GM18870 (cell line): ENCODE data around the gene RAI14.
"Not testable (repeated sequence)": the region's sequence is repeated elsewhere in the genome, so short reads cannot be mapped to it uniquely, and the experiment has no call there.

Experiments
- ATAC-seq: cut with Tn5 transposase; IDR thresholded peaks from one replicate; pipeline ENCODE4 v1.9.1; 2021; ENCODE audit warnings: moderate library complexity; ENCODE audit not compliant: unreplicated experiment

RAI14 gene

GRCh38 chr5:34724741-34725140 lies 68.6 kb downstream of the RAI14 start:
- no peak for ATAC-seq

GRCh38 chr5:34727166-34727749 lies 71.1 kb downstream of the RAI14 start:
- ATAC-seq: not testable (repeated sequence)

- no peak for ATAC-seq
Observed at GRCh38 chr5:34728236-34728635, 72.1 kb downstream of the RAI14 start.

DNA sequence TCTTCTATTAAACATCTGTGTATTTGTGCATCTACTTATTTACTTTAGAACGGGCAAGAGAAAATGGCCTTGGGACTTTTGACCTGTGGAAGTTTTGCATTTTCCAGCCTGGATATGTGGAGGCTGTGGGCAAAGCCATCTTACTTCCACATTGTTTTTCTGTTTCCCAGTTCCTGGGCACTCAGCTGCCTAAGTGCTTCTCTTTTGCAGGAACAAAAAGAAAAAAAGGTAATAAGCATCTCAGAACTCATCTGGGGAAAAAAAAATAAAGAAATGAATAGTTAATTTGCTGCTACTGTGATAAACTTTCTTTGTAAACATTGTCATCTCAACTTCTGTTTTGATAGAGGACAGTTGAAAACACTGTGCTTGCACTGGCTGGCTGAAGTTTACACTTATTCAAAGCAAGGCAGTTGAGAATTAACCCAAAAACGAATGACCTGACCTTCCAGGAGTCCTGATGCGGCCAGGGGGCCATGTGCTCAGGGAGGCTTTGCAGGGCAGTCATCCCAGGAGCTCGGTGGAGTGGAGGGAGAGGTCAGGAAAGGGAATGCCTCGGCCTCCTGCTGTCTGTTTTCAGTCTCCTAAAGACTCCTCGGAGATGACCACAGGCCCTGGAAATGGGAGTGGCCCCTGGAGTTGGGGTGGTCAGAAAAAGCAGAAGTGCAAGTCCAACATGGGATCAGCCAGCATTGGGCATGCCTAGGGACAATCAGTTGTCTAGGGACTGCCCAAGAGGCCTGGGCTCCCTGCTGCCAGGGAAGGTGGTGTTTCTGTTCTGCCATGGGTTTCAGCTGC lies 75.5 kb downstream of the RAI14 start:
- no peak for ATAC-seq

DNA sequence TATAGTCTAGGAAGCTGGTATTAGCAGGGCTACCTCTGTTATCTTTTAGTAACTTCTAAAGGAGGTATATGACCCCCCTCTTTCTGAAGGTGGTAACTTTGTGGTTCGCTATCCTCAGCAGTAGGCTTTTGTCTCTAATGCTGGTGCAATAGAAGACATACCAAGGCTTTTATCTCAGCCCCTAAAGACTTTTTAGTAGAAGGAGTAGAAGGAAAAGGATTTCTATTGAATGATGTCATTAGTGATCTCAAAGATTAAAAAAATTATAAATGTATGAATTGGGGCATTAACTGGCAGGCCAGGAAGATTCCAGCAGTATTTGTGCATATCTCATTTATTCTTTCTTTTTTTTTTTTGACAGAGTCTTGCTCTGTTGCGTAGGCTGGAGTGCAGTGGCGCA lies 78.2 kb downstream of the RAI14 start:
- ATAC-seq: no peak

GRCh38 chr5:34735491-34736426 lies 79.6 kb downstream of the RAI14 start:
- no peak for ATAC-seq

DNA sequence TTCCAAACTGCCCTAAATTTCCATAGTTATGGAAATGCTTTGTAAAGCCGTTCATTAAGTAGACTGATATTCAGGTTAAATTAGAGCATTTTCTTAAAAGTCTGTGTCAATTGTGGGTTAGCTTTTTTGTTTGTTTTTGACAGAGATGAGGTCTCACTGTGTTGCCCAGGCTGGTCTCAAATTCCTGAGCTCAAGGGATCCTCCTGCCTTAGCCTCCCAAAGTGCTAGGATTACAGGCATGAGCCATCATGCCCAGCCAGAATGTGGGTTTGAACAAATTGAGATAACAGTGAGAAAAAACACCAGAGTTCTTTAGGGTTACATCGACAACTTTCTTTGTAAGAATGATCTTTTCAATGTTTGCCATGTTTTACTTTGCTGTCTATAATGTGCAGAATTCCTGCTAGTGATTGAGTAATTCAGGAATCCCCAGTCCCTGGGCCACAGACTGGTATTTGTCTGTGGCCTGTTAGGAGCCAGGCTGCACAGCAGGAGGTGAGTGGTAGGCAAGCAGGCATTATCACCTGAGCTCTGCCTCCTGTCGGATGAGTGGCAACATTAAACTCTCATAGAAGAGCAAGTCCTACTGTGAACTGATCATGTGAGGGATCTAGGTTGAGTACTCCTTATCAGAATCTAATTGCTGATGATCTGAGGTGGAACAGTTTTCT lies 80.5 kb downstream of the RAI14 start:
- no peak for ATAC-seq

DNA sequence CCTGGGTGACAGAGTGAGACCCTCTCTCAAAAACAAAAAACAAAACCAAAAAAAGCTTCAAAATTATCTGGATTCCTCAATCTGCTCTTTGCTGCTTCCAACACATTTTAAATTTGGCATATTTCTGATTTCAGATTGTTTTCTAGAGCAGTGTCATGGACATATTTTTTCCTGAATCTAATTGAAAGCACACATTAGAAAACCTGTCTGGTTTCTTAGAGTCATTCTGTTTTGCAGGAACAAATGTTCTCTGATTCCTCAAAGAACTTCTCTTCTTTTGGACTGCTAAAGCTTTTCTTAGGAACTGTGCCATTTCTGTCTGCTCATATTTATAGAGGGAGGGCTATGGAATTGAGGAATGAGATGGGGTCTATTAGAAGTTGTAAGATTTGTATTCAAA lies 81.6 kb downstream of the RAI14 start:
- no peak for ATAC-seq

DNA sequence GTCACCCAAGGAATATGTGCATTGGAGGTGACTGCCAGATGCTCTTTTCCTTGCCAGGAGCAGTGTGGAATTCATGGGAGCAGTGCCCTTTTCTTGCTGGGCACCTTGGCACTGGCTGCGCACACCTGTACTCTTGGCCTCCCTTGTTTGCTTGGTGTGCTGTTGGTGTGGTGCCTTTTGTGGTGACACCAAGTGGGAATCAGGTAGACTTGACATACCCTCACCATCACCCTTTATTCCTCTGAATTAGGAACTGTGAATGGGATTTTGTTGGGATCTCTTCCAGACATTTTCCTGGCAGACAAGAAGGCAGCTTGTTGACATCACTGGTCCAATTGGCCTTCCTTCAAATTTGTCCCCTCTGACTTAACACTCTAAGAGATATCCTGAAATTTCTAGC lies 82.3 kb downstream of the RAI14 start:
- no peak for ATAC-seq

DNA sequence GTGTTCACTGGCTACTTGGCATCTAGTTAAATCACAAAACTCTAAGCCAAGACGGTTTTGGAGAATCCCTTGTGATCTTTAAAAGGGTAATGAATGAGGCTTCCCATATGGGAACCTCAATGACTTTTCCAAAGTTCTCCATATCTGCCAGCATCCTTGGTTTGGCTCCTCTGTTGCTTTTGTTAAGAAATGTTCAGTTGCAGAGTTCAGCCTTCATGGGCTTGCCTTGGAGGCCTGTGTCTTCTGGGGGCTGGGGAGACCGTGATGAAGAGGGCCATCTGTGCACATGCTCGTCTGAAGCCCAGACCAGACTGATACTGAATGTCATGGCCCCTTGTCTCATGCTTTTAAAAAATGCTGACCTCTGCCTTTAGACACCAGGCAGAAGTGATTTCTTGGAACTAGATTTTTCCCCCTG lies 84.3 kb downstream of the RAI14 start:
- ATAC-seq: no peak

DNA sequence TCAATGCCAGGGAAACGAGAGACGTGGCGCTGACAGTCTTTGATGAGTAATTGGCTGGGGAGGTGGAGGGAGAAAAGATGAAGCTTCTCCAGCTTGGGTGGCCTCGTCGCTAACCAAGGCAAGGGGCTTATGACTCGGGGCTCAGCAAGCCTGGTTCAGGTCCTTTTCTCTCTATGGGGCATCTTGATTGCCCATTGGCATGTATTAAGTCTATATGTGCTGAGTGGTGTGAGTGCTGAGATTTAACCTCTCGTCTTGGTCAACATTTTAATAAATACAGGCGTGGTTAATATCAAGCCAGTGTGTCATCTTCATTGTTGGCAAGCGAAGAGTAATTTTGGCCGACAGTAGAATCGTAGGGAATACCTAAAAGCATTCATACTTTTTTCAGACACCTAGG lies 85.9 kb downstream of the RAI14 start:
- no peak for ATAC-seq

DNA sequence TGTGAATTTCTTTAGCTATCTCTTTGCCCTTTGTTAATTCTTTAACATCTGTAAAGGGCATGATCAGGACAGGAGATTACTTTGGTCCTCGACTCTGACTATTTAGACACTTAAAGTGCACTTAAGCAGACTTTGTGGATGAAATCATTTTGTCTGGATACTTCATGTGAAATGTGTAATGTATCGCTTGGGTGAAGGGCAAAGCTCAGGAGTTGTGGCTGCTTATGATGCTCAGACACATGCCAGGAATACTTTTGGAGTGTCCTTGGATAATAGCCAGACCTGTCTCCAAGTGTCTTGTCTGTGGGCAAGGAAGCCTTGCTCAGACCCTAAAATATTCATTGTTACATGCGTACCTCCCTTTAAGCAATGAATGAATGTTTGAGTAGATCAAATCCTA lies 87.8 kb downstream of the RAI14 start:
- ATAC-seq: no peak

DNA sequence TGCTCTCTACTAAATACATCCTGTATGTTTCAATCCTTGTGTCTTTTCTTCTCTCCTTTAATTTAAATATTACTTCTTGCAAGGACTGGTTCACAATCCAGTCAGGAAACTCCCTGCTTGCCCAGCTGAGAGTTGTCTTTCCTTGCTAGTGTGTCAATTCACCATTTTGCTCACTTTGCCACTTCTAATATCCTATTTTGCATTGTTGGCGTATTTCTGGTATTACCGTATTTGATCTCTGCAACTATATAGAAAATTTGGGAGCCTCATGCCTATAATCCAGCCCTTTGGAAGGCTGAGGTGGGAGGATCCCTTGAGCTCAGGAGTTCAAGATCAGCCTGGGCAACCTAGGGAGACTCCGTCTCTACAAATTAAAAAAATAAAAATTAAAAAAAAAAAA lies 92.3 kb downstream of the RAI14 start:
- no peak for ATAC-seq

GRCh38 chr5:34749431-34749873 lies 93.3 kb downstream of the RAI14 start:
- ATAC-seq: no peak

GRCh38 chr5:34750206-34750605 lies 94.1 kb downstream of the RAI14 start:
- no peak for ATAC-seq

DNA sequence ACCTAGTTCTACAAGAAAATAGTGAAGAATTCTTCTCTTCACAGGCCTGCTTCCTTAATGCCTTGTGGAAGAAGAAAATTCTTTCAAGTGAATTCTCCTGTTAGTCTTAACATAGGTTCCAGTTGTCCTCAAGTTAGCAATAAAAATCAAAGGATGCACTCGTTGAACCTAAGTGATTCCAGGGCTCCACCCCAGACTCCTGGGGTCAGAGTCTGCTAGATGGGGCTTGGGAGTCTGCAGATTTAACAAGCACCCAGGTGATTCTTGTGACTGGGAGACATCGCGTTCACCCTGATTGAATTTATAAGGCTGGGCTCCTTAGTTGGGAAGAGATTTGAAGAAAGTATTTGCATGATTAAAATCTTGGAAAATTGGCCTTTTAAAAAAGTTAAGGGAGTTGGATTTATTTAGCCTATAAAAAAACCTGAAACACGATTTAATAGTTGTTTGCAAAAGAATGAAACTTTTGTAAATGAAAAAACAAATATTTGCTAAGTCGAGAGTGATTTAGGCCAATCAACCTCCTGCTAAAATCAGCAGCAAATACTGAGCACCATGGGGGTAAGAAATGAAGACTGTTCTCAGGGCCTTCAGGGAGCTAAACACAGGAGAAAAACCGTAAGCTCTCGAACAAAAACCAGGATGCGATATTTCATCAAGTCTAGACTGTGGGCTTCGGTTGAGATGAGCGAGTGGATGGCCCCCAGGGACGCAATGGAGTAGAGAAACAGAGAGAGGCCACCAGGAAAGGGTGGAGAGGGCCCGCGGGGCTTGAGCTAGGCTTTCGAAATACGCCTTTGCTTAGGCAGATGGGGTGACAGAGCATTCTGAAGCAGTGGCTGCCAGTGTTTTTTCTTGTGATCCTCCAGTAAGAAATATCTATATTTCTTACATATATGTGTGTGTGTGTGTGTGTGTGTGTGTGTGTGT lies 95.9 kb downstream of the RAI14 start:
- no peak for ATAC-seq

- ATAC-seq: not testable (repeated sequence)
Observed at GRCh38 chr5:34753236-34753635, 97.1 kb downstream of the RAI14 start.

DNA sequence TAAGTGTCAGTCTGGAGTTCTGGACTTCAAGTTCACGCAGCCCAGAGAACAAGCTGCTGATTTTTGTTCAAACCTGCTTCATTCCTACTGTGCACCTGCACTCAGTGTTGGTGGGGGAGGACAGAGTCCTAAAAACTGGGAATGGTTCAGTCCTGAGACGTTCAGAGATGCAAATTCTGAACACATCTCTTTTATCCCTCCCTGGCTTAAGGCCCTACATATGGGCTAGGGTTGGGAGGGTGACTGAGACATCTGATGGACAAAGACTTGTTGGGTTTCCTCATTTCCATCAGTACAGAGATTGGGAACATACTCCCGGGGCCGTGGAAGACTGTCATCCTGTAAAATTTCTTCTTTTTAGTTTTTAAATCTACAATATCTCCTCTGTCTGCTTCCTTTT lies 99.8 kb downstream of the RAI14 start:
- no peak for ATAC-seq

- ATAC-seq: no peak
Observed at GRCh38 chr5:34756781-34757624, 100.9 kb downstream of the RAI14 start.
